Measurements from ENCODE around the gene COLEC12. TPM values are rescaled to one million over a fixed set of nuclear protein-coding genes. Genes with fewer than 3 reads are reported as not detected.

COLEC12 gene
- total RNA-seq, 4 donors from 2014 or later = 2.1 to 6.2 (median 5.2) TPM

DNA sequence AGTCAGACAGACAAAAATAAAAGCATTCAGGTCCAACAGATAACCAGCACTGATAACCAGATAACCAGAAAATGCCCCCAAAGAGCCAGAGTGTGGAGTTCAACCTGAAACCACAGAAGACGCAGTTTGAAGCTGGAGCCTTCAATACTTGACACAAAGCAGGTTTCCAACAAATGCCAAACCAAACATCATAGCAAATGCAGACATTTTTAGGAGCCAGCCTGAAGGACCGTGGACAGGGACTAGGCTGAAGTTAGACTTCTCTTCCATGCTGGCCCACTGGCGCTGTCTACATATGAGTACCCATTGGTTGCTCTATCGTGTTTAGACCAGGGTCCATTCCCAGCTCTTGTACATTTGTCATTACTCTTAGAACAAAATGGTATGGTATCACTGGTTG is 9.9 kb downstream of the COLEC12 start:
- WGBS = 81% methylated on average over 4 of the region's 4 CpGs
- TF ChIP-seq POLR2AphosphoS5 (IDR thresholded peaks at IDR 0.05) (no peak), EP300 (IDR thresholded peaks at IDR 0.05) (no peak), POLR2A (IDR thresholded peaks at IDR 0.05) (no peak)
- TF ChIP-seq, protein P1, sequence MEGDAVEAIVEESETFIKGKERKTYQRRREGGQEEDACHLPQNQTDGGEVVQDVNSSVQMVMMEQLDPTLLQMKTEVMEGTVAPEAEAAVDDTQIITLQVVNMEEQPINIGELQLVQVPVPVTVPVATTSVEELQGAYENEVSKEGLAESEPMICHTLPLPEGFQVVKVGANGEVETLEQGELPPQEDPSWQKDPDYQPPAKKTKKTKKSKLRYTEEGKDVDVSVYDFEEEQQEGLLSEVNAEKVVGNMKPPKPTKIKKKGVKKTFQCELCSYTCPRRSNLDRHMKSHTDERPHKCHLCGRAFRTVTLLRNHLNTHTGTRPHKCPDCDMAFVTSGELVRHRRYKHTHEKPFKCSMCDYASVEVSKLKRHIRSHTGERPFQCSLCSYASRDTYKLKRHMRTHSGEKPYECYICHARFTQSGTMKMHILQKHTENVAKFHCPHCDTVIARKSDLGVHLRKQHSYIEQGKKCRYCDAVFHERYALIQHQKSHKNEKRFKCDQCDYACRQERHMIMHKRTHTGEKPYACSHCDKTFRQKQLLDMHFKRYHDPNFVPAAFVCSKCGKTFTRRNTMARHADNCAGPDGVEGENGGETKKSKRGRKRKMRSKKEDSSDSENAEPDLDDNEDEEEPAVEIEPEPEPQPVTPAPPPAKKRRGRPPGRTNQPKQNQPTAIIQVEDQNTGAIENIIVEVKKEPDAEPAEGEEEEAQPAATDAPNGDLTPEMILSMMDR (IDR thresholded peaks at IDR 0.05) = no peak
- H3K9me3 ChIP-seq = no peaks in the 10 kb centered on the region
- no peak for DNase-seq (ENCODE audit: low spot score in 2 of 2)
- H3K27me3 ChIP-seq = no peaks in the 10 kb centered on the region
- H3K4me1 ChIP-seq = no peaks in the 10 kb centered on the region
- no peaks in the 10 kb centered on the region for H3K36me3 ChIP-seq
- no peak overlapping the region for H3K4me3 ChIP-seq
- no peak overlapping the region for H3K27ac ChIP-seq

DNA sequence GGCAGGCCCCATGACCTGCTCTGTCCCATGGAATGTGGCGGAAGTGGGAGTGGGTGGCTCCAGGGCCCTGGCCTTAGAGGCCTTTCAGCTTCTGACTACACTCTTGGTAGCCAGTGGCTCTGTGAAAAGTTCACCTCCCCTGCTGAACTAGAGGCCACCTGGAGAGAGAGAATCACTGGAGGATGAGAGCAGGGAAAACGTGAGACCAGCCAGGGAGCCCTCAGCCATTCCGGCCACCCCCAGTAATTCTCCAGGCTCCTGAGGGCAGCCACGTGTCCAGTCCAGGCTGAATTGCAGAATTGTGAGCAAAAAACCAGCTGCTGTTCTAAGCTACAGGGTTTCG is 10.5 kb downstream of the COLEC12 start:
- Histone ChIP-seq H3K4me3 (no peak overlapping the region), H3K27me3 (no peaks in the 10 kb centered on the region), H3K36me3 (no peaks in the 10 kb centered on the region), H3K4me1 (no peaks in the 10 kb centered on the region), H3K9me3 (no peaks in the 10 kb centered on the region), H3K27ac (no peak overlapping the region)
- 78% methylated on average over 5 of the region's 5 CpGs for WGBS
- DNase-seq (ENCODE audit: low spot score in 2 of 2) = no peak
- no peak for TF ChIP-seq POLR2A (IDR thresholded peaks at IDR 0.05)
- TF ChIP-seq EP300 (IDR thresholded peaks at IDR 0.05) = no peak
- TF ChIP-seq, protein P1 (IDR thresholded peaks at IDR 0.05) = no peak
- no peak for TF ChIP-seq POLR2AphosphoS5 (IDR thresholded peaks at IDR 0.05)

DNA sequence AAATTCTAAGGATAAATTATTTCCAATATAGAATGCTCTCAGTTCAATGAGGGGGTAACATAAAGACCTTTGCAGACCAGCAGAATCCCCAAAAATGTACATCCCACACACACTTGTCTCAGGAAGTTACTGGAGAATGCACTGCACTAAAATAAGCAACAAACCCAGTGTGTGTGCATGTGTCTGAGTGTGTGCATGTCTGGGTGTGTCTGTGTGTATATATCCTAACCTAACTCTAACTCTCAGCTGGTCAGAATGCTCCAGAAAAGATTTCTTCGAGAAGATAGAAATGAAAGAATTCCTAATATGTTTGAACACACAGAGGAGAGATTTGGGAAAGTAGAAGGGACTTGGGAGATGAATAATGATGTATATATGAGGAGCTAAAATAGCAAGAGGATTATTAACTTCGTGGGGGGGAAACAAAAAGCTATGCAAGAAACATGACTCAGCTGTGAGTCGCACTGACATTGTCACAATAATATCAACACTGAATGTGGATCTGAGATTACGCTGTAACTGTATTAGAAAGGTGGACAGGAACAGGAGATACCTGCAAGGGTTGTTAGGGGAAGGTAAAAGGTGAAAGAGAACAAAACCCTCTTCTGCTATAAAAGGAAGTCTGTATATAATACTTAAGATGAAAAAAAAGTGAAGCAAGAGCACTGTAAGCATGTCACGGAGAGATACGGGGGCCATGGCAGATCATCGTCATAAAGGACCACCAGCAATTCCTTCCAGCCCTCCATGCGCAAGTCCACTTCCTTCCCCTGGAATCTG is 11.1 kb downstream of the COLEC12 start:
- WGBS = 77% methylated on average over 8 of the region's 8 CpGs
- Histone ChIP-seq H3K4me3 (no peak overlapping the region), H3K36me3 (no peaks in the 10 kb centered on the region), H3K4me1 (no peaks in the 10 kb centered on the region), H3K27ac (no peak overlapping the region), H3K9me3 (no peaks in the 10 kb centered on the region), H3K27me3 (no peaks in the 10 kb centered on the region)
- DNase-seq (ENCODE audit: low spot score in 2 of 2) = no peak
- TF ChIP-seq EP300 (IDR thresholded peaks at IDR 0.05) (no peak), POLR2A (IDR thresholded peaks at IDR 0.05) (no peak), POLR2AphosphoS5 (IDR thresholded peaks at IDR 0.05) (no peak)
- TF ChIP-seq, protein P1 (IDR thresholded peaks at IDR 0.05) = no peak

DNA sequence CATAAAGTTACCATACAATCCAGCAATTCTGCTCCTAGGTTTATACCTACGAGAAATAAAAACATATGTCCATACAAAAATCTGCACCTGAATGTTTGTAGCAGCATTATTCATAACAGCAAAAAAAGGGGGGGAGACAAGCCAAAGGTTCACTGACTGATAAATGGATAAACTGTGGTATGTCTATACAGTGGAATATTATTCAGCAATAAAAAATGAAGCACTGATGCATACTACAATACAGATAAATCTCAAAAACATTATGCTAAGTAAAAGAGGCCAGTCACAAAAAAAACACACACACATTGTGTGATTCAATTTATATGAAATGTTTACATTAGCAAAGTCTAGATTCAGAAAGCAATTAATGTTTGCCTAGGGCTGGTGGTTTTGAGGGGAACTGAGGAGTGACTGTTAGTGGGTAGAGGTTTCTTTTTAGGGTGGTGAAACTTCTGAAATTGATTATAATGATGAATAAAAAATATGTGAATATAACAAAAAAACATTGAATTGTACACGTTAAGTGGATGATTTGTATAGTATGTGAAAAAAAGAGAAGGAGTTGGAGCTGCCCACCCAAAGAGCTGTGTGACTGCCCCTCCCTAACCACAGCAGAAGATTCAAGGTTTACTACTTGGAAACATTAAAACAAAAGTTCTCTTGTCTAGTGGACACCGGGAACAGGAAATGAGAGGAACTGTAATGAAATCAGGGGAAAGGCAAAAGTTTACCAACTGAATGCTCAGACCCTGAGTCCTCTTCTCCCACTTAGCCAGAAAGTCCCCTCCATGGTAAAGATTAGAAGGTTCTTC is 13.4 kb downstream of the COLEC12 start:
- no peak overlapping the region for H3K4me3 ChIP-seq
- no peaks in the 10 kb centered on the region for H3K4me1 ChIP-seq
- no peak for DNase-seq (ENCODE audit: low spot score in 2 of 2)
- no peaks in the 10 kb centered on the region for H3K36me3 ChIP-seq
- H3K27ac ChIP-seq = no peak overlapping the region
- no peak for TF ChIP-seq EP300 (IDR thresholded peaks at IDR 0.05)
- TF ChIP-seq POLR2A (IDR thresholded peaks at IDR 0.05) = no peak
- TF ChIP-seq POLR2AphosphoS5 (IDR thresholded peaks at IDR 0.05) = no peak
- TF ChIP-seq, protein P1 (IDR thresholded peaks at IDR 0.05) = no peak
- no peaks in the 10 kb centered on the region for H3K27me3 ChIP-seq
- H3K9me3 ChIP-seq = no peaks in the 10 kb centered on the region
- WGBS = 72% methylated on average over 3 of the region's 3 CpGs
